ENCODE results near the gene FBXW4. TPM values are rescaled to one million over a fixed set of nuclear protein-coding genes. Genes with fewer than 3 reads are reported as not detected.

Gene FBXW4
- total and polyA plus RNA-seq, 2 experiments from 2014 or later = 15.5 to 32.7 TPM

DNA sequence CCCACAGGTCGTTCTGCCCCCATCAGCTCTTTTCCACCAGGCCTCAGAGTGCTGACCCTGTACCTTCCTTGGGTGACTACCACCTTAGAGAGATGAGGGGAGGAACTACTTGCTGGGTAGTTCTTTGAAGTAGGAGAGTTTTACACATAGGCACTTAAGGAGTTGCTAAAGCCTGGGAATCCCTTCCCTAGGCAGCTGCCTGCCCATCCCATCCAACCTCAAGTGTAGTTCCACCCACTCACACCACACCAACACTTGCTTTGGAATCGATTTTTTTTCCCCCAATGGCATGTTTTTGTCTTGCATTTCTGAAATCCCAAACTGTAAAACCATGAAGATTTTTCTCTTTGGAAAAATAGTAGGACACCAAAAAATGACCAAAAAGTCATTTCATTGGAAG is 47.7 kb downstream of the FBXW4 start:
- H3K4me3 ChIP-seq = no peak overlapping the region
- 96% methylated on average over 2 of the region's 2 CpGs for WGBS (ENCODE audit: low lambda C conversion rate, missing lambda C conversion rate)
- TF ChIP-seq, protein P1, sequence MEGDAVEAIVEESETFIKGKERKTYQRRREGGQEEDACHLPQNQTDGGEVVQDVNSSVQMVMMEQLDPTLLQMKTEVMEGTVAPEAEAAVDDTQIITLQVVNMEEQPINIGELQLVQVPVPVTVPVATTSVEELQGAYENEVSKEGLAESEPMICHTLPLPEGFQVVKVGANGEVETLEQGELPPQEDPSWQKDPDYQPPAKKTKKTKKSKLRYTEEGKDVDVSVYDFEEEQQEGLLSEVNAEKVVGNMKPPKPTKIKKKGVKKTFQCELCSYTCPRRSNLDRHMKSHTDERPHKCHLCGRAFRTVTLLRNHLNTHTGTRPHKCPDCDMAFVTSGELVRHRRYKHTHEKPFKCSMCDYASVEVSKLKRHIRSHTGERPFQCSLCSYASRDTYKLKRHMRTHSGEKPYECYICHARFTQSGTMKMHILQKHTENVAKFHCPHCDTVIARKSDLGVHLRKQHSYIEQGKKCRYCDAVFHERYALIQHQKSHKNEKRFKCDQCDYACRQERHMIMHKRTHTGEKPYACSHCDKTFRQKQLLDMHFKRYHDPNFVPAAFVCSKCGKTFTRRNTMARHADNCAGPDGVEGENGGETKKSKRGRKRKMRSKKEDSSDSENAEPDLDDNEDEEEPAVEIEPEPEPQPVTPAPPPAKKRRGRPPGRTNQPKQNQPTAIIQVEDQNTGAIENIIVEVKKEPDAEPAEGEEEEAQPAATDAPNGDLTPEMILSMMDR (IDR thresholded peaks at IDR 0.05; ENCODE audit: poor library complexity) = no peak
- TF ChIP-seq EZH2phosphoT487 (IDR thresholded peaks at IDR 0.05; ENCODE audit: low read depth, severe bottlenecking, unreplicated experiment) (no peak), EZH2 (IDR thresholded peaks at IDR 0.05; ENCODE audit: borderline replicate concordance) (no peak)

DNA sequence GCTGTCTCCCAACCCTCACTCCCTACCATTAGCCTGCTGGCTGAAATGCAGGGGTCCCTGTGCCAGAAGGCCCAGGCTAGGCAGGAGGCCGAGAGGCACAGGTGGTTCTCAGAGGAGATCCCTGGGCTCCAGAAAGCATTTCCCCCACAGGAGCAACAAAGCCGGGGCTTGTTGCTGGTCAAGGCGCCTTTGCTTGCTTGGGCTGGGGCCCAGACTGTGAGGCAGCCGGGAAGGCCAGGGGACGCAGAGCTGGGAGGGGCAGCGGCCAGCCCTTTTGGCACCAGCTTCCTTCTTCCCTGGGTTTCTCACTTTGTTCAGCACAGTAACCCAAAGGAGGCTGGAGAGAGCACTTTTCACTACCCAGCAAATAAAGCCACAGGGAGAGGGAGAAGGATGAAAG is 48.6 kb downstream of the FBXW4 start:
- DNase-seq (ENCODE audit: low spot score) = no peak
- H3K36me3 ChIP-seq (replicated peaks; ENCODE audit: insufficient read depth, low read depth) = no peaks in the 10 kb centered on the region

More for the DNA sequence above, 47.7 kb downstream of the FBXW4 start:
- H3K4me1 ChIP-seq (ENCODE audit: insufficient read depth) = no peaks in the 10 kb centered on the region
- no peaks in the 10 kb centered on the region for H3K36me3 ChIP-seq (replicated peaks; ENCODE audit: insufficient read depth, low read depth)
- no peaks in the 10 kb centered on the region for H3K9me2 ChIP-seq (replicated peaks; ENCODE audit: insufficient read depth)
- H3K79me2 ChIP-seq = no peaks in the 10 kb centered on the region
- H2AFZ ChIP-seq = no peak overlapping the region
- no peak overlapping the region for H3K27ac ChIP-seq
- DNase-seq (ENCODE audit: low spot score) = no peak
- no peaks in the 10 kb centered on the region for H3K9me3 ChIP-seq (ENCODE audit: low read depth)
- no peaks in the 10 kb centered on the region for H3K27me3 ChIP-seq
- H3K4me2 ChIP-seq = no peak overlapping the region
- H4K20me1 ChIP-seq (ENCODE audit: insufficient read depth, poor library complexity, severe bottlenecking) = no peaks in the 10 kb centered on the region

DNA sequence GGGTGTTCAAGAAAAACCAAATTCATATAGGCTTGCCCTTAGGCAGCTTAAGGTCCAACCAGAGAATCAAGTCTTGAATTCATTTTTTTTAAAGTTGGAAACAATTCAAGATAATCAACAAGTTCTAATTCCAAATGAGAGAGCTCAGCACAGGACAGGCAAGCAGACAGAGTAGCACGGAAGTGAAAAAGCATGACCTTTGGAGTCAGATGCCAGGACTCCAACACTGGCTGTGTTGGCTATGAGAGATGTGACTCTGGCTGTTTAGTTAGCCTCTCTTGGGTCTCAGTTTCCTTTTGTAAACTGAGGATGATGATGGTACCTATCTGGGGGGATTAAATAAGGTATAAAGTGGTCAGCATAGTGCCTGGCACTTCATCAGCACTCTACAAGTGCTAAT is 49.3 kb downstream of the FBXW4 start:
- Histone ChIP-seq H2AFZ (no peak overlapping the region), H3K27ac (no peak overlapping the region), H3K79me2 (no peaks in the 10 kb centered on the region), H3K9me3 (ENCODE audit: low read depth) (no peaks in the 10 kb centered on the region), H3K27me3 (no peaks in the 10 kb centered on the region), H3K36me3 (replicated peaks; ENCODE audit: insufficient read depth, low read depth) (no peaks in the 10 kb centered on the region), H3K9me2 (replicated peaks; ENCODE audit: insufficient read depth) (no peaks in the 10 kb centered on the region), H3K4me2 (no peak overlapping the region), H3K4me3 (no peak overlapping the region), H4K20me1 (ENCODE audit: insufficient read depth, poor library complexity, severe bottlenecking) (no peaks in the 10 kb centered on the region), H3K4me1 (ENCODE audit: insufficient read depth) (no peaks in the 10 kb centered on the region)
- DNase-seq (ENCODE audit: low spot score) = no peak
- WGBS (ENCODE audit: low lambda C conversion rate, missing lambda C conversion rate) = 70% methylated on average over 1 of the region's 1 CpG
- TF ChIP-seq, protein P1 (IDR thresholded peaks at IDR 0.05; ENCODE audit: poor library complexity) = no peak
- TF ChIP-seq EZH2 (IDR thresholded peaks at IDR 0.05; ENCODE audit: borderline replicate concordance) (no peak), EZH2phosphoT487 (IDR thresholded peaks at IDR 0.05; ENCODE audit: low read depth, severe bottlenecking, unreplicated experiment) (no peak)

More for the DNA sequence above, 48.6 kb downstream of the FBXW4 start:
- Histone ChIP-seq H3K4me2 (no peak overlapping the region), H3K27me3 (no peaks in the 10 kb centered on the region), H3K9me3 (ENCODE audit: low read depth) (no peaks in the 10 kb centered on the region), H2AFZ (no peak overlapping the region), H3K27ac (no peak overlapping the region), H3K4me3 (no peak overlapping the region), H3K4me1 (ENCODE audit: insufficient read depth) (no peaks in the 10 kb centered on the region), H3K79me2 (no peaks in the 10 kb centered on the region), H3K9me2 (replicated peaks; ENCODE audit: insufficient read depth) (no peaks in the 10 kb centered on the region), H4K20me1 (ENCODE audit: insufficient read depth, poor library complexity, severe bottlenecking) (no peaks in the 10 kb centered on the region)
- WGBS (ENCODE audit: low lambda C conversion rate, missing lambda C conversion rate) = 97% methylated on average over 6 of the region's 6 CpGs
- TF ChIP-seq EZH2 (IDR thresholded peaks at IDR 0.05; ENCODE audit: borderline replicate concordance) = no peak
- TF ChIP-seq EZH2phosphoT487 (IDR thresholded peaks at IDR 0.05; ENCODE audit: low read depth, severe bottlenecking, unreplicated experiment) = no peak
- TF ChIP-seq, protein P1 (IDR thresholded peaks at IDR 0.05; ENCODE audit: poor library complexity) = no peak

DNA sequence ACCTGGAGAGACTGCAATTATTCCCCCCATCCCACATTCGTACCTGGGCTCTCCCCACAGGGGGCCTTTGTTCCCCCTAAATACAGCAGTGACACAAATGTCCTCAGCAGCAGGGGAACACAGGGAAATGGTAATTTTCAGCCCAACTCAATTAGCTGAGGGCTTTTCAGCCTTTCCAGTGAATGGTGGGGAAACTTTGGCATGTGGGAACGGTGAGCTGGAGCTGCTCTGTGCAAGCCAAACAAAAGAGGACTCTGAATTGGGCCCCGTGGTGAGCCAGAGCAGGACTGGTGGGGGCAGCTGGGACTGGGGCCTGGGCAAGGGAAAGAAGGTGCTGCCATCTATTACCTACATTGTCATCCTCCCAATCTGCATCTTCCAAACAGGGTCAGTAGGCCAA is 51.0 kb downstream of the FBXW4 start:
- 63% methylated on average over 3 of the region's 3 CpGs for WGBS (ENCODE audit: low lambda C conversion rate, missing lambda C conversion rate)
- no peak for DNase-seq (ENCODE audit: low spot score)
- H3K4me2 ChIP-seq = no peak overlapping the region

More for the DNA sequence above, 51.0 kb downstream of the FBXW4 start:
- no peak overlapping the region for H3K4me3 ChIP-seq
- H3K79me2 ChIP-seq = no peaks in the 10 kb centered on the region
- no peak overlapping the region for H3K27ac ChIP-seq
- no peaks in the 10 kb centered on the region for H3K9me2 ChIP-seq (replicated peaks; ENCODE audit: insufficient read depth)
- H3K27me3 ChIP-seq = no peaks in the 10 kb centered on the region
- no peaks in the 10 kb centered on the region for H3K9me3 ChIP-seq (ENCODE audit: low read depth)
- H3K36me3 ChIP-seq (replicated peaks; ENCODE audit: insufficient read depth, low read depth) = no peaks in the 10 kb centered on the region
- H4K20me1 ChIP-seq (ENCODE audit: insufficient read depth, poor library complexity, severe bottlenecking) = no peaks in the 10 kb centered on the region
- no peak overlapping the region for H2AFZ ChIP-seq
- no peaks in the 10 kb centered on the region for H3K4me1 ChIP-seq (ENCODE audit: insufficient read depth)
- no peak for TF ChIP-seq EZH2 (IDR thresholded peaks at IDR 0.05; ENCODE audit: borderline replicate concordance)
- no peak for TF ChIP-seq EZH2phosphoT487 (IDR thresholded peaks at IDR 0.05; ENCODE audit: low read depth, severe bottlenecking, unreplicated experiment)
- TF ChIP-seq, protein P1 (IDR thresholded peaks at IDR 0.05; ENCODE audit: poor library complexity) = no peak

Data from hepatocyte (in vitro differentiated cells).